Measurements from ENCODE around the gene SLC15A1. TPM values are rescaled to one million over a fixed set of nuclear protein-coding genes. Genes with fewer than 3 reads are reported as not detected.

The SLC15A1 gene
- total RNA-seq, 1 donor from 2014 or later, result not detected

Other genes with a start within 250 kb of the SLC15A1 start
- gene STK24, start 175.6 kb downstream of the SLC15A1 start, total RNA-seq, result 135 and 139 TPM in 2 replicates
- gene DOCK9, start 225.4 kb upstream of the SLC15A1 start, total RNA-seq, result 36.0 and 38.7 TPM in 2 replicates